HS-27A (cell line): ENCODE data around the gene EPB41L2.
A peak's percentile ranks its signal among the peaks of the same experiment; 100 is the strongest.

Source experiments
- DNase-seq: peaks from one replicate; pipeline ENCODE4 v3.0.0-alpha.2; 2012; ENCODE audit warnings: low read depth, missing footprints

EPB41L2 gene

GRCh38 chr6:130907687-130908086 lies 155.4 kb downstream of the EPB41L2 start:
- no peak for DNase-seq

GRCh38 chr6:130906736-130907381 lies 156.2 kb downstream of the EPB41L2 start:
- DNase-seq: peak; percentile 50

GRCh38 chr6:130903602-130904001 lies 159.4 kb downstream of the EPB41L2 start:
- no peak for DNase-seq

- no peak for DNase-seq
These were observed 160.0 kb downstream of the EPB41L2 start for GRCh38 chr6:130903007-130903406.

- peak; percentile 62 for DNase-seq
These were observed 162.1 kb downstream of the EPB41L2 start for GRCh38 chr6:130900913-130901312.

GRCh38 chr6:130896249-130896648 lies 166.8 kb downstream of the EPB41L2 start:
- no peak for DNase-seq

GRCh38 chr6:130895516-130895915 lies 167.5 kb downstream of the EPB41L2 start:
- no peak for DNase-seq

- no peak for DNase-seq
These were observed 169.3 kb downstream of the EPB41L2 start for GRCh38 chr6:130893766-130894165.

GRCh38 chr6:130893277-130893676 lies 169.8 kb downstream of the EPB41L2 start:
- DNase-seq: no peak

- no peak for DNase-seq
These were observed 172.5 kb downstream of the EPB41L2 start for GRCh38 chr6:130890521-130890971.

- no peak for DNase-seq
These were observed 173.6 kb downstream of the EPB41L2 start for GRCh38 chr6:130889423-130889822.

- DNase-seq: no peak
These were observed 174.8 kb downstream of the EPB41L2 start for GRCh38 chr6:130888246-130888645.

- DNase-seq: no peak
These were observed 176.1 kb downstream of the EPB41L2 start for GRCh38 chr6:130886966-130887365.

GRCh38 chr6:130885392-130886192 lies 177.5 kb downstream of the EPB41L2 start:
- DNase-seq: peak; percentile 67

- DNase-seq: no peak
These were observed 180.7 kb downstream of the EPB41L2 start for GRCh38 chr6:130882370-130882769.

GRCh38 chr6:130879826-130880225 lies 183.2 kb downstream of the EPB41L2 start:
- DNase-seq: no peak

- DNase-seq: no peak
These were observed 189.3 kb downstream of the EPB41L2 start for GRCh38 chr6:130873746-130874145.

GRCh38 chr6:130872250-130873095 lies 190.6 kb downstream of the EPB41L2 start:
- peak; percentile 42 for DNase-seq

GRCh38 chr6:130870179-130870880 lies 192.7 kb downstream of the EPB41L2 start:
- no peak for DNase-seq

- DNase-seq: no peak
These were observed 193.4 kb downstream of the EPB41L2 start for GRCh38 chr6:130869681-130870080.

- no peak for DNase-seq
These were observed 197.3 kb downstream of the EPB41L2 start for GRCh38 chr6:130865793-130866192.

- no peak for DNase-seq
These were observed 198.7 kb downstream of the EPB41L2 start for GRCh38 chr6:130864344-130864743.
